DMS53 treated with DMSO at 0.1 percent for 48 hours (cell line): Measurements from ENCODE around the gene RMC1.

ENCODE experiments used
- DNase-seq: peaks from one replicate; lab custom pipeline; 2025; ENCODE audit not compliant: unreplicated experiment; lab: John Stamatoyannopoulos, UW

Gene RMC1

GRCh38 chr18:23580677-23581367, 77.5 kb downstream of the RMC1 start:
- DNase-seq: no peak
